GM18499 (cell line): Measurements from ENCODE around the gene STAT1.

ENCODE experiments used
- ATAC-seq: cut with Tn5 transposase; IDR thresholded peaks from one replicate; pipeline ENCODE4 v1.9.1; 2021; ENCODE audit warnings: moderate number of reproducible peaks; ENCODE audit not compliant: insufficient read depth, unreplicated experiment

The STAT1 gene

DNA sequence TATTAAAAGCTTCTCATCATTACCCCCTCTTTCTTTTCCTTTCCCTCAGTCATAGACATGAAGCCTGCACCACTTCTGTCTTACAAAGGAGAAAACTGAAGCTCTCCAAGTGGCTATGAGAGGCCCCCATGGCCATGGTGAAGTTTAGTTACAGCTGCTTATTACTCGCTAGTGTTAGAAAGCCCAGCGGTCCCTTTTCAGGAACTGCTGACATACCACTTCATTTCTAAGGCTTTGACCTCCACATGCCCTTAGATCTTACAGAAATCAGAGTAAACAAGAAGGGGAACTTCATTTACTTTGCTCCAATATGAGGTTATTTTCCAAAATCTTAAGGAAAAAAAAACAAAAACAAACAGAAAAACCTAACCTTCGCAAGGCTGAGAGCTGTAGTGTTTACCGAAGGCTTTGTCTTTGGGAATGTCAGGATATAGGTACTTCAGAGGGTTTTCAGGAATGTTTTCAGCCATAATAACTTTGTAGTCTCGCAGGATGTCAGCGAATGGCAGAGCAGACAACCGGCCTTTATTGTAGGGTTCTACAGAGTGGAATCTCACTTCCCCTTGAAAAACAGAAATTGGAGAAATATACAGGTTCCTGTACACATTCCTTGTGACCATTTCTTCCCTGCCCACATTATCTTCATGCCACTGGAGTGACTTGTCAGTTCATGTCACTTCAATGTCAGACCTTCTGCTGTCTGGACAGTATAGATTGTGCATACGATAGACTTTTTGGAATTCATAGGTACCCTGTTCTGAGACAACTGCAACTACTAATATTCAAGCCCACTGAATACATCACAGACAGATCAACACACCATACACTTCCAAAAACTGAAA lies 18.8 kb upstream of the STAT1 start:
- no peak for ATAC-seq

DNA sequence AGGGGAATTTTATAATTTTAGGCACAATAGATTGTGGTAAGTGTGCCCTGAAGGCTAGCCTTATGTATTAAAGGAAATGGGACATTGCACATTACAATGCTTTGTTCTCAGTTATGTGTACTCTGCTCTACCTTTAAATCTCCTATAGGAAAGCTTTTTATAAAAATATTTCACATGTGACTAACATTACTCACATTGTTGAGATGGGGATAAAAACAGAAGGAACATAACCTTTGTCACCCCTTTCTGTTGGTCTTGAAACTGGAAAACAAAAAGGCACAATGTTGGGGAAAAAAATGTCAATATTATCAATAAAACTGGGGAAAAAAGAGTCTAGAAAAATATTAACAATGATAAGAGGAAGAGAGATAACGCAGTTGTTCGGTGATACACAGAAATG lies 17.3 kb upstream of the STAT1 start:
- no peak for ATAC-seq

- ATAC-seq: peak; percentile 88
Observed at GRCh38 chr2:191030521-191031154, 16.7 kb upstream of the STAT1 start.

DNA sequence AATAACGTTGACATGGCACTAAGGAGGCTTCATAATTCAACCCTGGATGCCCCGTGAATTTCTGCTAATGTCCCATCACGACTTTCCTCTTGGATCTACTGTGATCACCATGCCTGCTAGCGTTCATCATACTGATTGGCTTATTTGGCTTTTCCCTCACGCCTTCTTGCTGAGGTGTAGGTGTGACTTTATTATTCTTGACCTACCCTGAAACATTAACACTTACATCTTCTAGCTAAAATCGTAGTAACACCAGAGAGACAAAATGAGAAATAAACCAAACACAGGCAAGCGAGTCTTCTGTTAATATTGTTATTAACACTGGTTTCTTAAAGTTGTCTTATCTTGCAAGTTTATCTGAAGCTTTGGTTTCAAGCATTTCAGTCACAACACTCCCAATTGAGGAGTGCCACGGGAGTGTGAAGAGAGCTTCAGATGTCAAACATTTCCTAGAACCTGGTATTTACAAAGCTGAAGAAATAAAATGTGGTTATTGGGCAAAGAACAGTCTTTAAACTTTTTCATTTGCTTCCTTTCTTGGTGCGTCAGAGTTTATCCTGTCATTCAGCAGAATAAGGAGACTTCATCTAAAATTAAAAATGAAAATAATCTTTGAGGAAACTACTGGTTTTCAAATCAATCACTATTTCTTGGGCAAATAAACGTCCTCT lies 15.4 kb upstream of the STAT1 start:
- ATAC-seq: no peak

- ATAC-seq: no peak
Observed at GRCh38 chr2:191026377-191026776, 12.4 kb upstream of the STAT1 start.

DNA sequence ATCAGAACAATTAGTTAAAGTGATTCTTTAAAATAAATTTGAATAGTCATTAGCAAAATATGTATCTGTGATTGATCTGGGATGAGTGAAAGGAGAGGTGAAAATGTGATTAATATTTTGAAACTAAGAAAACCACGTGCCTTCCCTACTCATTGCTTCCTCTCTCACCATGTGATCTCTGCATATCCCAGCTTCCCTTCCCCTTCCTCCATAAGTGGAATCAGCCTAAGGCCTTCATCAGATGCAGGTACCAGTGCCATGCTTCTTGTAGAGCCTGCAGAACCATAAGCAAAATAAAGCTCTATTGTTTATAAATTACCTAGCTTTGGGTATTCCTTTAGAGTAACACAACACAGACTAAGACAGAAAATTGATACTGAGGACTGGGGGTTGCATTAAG lies 11.2 kb upstream of the STAT1 start:
- no peak for ATAC-seq

- ATAC-seq: no peak
Observed at GRCh38 chr2:191023235-191023679, 9.3 kb upstream of the STAT1 start.

DNA sequence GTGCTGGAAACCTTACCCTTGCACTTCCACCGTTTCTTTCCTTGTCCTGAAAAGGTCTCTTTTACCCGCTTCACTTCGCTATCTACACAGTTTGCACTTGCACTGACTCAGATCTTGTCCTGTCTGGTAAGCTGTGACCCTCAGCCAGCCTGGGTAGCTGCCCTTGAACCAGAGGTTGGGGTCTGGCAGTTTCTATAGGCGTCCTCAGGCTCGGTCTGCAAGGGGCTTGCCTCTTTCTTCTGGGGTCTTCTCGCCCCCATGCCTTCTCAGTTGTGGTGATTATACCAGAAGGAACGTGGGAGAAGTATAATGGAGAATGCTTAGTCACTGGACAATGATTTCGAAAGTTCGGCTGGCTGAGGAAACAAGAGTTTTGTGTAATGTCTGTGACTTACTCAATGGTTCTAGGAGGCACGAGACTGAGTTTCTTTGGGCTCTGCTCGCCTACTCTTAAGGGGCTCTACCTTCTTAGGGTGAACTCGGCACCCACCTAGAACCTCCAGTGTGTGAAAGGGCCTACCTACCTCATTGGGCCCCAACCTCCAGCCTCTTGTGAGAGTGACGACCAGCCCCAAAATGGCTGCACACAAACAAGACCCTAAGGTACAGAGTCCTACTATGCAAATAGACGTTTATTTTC lies 6.9 kb upstream of the STAT1 start:
- ATAC-seq: peak; percentile 4

DNA sequence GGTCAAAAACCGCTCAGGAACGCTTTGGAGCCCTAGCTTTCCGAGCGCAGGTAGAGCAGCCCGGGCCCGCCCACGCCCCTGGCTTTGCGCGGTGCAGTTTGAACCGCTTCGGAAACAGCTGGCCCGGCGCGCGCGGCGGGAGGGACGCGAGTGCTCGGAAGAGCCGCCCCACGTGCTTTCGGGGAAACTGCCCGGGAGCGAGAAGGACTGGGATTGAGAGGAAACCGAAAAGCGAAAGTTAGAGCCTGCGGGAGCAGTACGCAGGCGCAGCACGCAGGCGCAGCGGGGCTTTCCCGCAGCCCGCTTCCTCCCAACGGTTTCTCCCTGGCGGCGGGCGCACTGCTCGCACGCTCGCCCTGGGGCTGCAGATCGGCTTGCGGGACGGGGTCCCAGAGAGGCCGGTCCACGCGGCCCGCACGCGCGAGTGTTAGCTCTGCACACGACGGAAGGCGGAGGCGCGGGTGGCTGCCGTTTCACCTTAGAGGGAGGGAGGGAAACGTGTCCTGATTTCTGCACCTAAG lies 6.3 kb upstream of the STAT1 start:
- peak; percentile 67 for ATAC-seq

- ATAC-seq: no peak
Observed at GRCh38 chr2:191019376-191019775, 5.4 kb upstream of the STAT1 start.

DNA sequence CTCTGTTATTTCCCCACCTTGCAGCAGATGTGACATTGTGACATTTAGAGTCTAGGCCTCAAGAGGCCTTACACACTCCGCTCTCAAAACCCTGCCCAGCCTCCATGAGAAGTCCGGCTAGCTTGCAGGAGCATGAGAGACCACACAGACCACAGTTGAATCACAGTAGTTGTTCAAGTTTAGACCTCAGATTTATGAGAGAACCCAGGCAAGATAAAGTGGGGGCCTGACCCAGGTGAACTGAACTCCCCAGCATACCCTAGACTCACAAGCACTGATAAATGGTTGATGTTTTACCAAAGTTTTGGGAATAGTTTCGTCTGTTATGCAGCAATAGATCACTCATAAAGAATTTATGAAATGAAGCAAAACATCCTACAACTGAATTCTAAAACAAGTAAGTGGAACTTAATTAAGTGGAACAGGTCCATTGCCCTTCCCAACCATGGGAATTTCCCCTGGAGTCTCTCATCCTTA lies 4.7 kb upstream of the STAT1 start:
- ATAC-seq: no peak

DNA sequence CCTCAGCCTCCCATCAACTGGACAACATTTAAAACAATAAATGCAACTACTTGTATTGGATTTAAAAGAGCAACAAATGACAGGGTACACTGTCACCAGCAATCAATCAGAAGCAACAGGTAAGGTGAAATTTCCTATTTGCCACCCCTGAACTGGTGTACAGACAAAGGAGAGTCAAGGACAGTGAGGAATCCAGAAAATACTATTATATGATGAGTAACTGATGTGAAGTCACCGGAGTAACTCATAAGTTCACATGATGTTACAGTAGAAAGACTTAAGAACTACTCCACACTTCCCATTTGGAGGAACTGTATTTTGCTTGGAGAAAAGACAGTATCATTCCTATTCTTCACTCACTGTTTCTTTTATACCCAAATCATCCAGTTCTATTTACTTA lies 4.1 kb upstream of the STAT1 start:
- no peak for ATAC-seq

DNA sequence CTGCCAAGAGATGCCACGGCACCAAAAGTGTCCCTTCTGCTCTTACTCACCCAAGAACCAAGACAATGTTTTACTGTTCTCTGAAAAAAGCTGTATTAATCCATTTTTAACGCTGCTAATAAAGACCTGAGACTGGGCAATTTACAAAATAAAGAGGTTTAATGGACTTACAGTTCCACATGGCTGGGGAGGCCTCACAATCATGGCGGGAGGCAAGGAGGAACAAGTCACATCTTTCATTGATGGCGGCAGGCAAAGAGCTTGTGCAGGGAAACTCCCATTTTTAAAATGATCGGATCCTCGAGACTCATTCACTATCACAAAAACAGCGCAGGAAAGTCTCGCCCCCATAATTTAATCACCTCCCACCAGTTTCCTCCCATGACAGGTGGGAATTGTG lies 1.9 kb upstream of the STAT1 start:
- no peak for ATAC-seq

- no peak for ATAC-seq
Observed at GRCh38 chr2:191015239-191015638, 1.3 kb upstream of the STAT1 start.

GRCh38 chr2:191014653-191015020 lies 666 bp upstream of the STAT1 start:
- no peak for ATAC-seq

- no peak for ATAC-seq
Observed at GRCh38 chr2:191013682-191013931, 364 bp downstream of the STAT1 start.

DNA sequence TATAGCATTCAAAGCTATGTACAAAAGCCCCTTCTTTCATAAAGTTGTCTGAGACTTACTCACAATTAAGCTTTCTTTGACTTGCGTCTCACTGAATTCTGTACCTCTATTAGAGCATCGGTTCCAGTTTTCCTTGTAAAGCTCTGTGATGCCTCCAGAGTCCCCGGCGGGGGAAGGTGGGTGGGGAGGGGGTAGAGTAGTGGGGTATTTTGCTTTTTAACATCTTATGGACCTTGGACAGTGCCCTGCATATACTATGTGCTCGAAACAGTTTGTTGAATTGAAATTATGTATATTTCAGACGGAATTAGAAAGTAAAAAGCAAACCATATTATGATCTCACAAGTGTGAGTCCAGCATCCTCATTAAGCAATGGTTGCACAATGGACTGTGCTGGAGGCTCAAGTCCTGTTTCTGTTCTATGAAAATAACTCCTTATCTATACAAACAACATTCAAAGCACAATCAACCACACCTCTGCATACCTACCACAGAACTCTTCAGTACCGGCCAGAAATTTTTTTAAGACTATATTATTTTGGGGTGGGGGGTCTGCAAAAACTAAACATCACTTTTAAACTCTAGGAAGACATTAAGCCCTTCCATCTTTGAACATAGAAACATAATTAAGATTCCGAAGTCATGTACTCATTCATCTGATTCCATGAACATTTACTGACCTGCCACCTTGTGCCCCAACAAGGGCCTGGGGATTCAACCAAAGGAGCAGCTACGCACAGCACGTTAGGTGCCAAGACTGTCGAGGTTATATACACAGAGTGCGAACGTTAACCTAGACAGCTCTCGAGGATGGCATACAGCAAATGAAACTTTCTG lies 908 bp downstream of the STAT1 start:
- ATAC-seq: no peak

- no peak for ATAC-seq
Observed at GRCh38 chr2:191012346-191012745, 1.6 kb downstream of the STAT1 start.

GRCh38 chr2:191010887-191011885 lies 2.8 kb downstream of the STAT1 start:
- ATAC-seq: no peak
